Measurements from ENCODE around the gene MRM3. TPM values are rescaled to one million over a fixed set of nuclear protein-coding genes. Genes with fewer than 3 reads are reported as not detected.
"Not testable (repeated sequence)": the region's sequence is repeated elsewhere in the genome, so short reads cannot be mapped to it uniquely, and the experiment has no call there.

Gene MRM3
- total RNA-seq, 2 experiments from 2014 or later: 29.5 to 47.1 TPM

DNA sequence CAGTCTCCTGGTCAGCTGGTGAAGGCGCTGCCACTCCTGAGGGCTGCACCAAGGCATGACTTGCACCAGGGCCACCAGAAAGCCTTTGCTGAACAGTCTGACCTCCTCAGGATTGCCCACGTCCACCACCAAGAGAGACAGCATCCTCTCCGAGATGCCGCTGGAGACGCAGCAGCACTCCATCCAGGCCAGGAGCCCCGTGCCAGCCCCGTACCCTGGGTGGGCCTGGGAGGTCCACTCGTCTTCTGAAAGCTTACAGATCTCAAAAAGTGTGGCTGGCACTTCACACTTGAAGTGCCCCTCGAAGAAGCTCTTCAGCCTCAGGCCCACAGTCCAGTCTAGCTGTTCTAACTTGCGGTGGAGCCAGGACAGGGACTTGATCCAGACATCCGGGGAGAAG, 36.7 kb upstream of the MRM3 start:
- H3K36me3 ChIP-seq (ENCODE audit: insufficient read depth, low read length): peaks cover 95% of the 10 kb centered on the region
- H3K79me2 ChIP-seq (ENCODE audit: insufficient read depth, low read depth, low read length): peaks cover 45% of the 10 kb centered on the region
- no peak overlapping the region for H3K4me3 ChIP-seq (ENCODE audit: low read depth, low read length, poor library complexity, severe bottlenecking)
- H2AFZ ChIP-seq (ENCODE audit: low read length): no peak overlapping the region
- no peaks in the 10 kb centered on the region for H3K9me2 ChIP-seq (ENCODE audit: insufficient read depth, low read length)
- no peak for TF ChIP-seq EZH2phosphoT487 (IDR thresholded peaks at IDR 0.05; ENCODE audit: borderline replicate concordance, low read depth, low read length)
- TF ChIP-seq, protein P1, sequence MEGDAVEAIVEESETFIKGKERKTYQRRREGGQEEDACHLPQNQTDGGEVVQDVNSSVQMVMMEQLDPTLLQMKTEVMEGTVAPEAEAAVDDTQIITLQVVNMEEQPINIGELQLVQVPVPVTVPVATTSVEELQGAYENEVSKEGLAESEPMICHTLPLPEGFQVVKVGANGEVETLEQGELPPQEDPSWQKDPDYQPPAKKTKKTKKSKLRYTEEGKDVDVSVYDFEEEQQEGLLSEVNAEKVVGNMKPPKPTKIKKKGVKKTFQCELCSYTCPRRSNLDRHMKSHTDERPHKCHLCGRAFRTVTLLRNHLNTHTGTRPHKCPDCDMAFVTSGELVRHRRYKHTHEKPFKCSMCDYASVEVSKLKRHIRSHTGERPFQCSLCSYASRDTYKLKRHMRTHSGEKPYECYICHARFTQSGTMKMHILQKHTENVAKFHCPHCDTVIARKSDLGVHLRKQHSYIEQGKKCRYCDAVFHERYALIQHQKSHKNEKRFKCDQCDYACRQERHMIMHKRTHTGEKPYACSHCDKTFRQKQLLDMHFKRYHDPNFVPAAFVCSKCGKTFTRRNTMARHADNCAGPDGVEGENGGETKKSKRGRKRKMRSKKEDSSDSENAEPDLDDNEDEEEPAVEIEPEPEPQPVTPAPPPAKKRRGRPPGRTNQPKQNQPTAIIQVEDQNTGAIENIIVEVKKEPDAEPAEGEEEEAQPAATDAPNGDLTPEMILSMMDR (conservative IDR thresholded peaks at IDR 0.05; ENCODE audit: low read length): no peak
- peaks cover 10% of the 10 kb centered on the region for H3K4me1 ChIP-seq (ENCODE audit: insufficient read depth, low read length, poor library complexity, severe bottlenecking)
- H3K4me2 ChIP-seq (ENCODE audit: low read length): no peak overlapping the region
- POLR2A ChIA-PET: no interaction called here
- H3K9me3 ChIP-seq (ENCODE audit: low read length): no peaks in the 10 kb centered on the region
- no peak for DNase-seq (ENCODE audit: low spot score)
- CTCF ChIA-PET (ENCODE audit: unreplicated experiment): no interaction called here
- no TSS peak for BruUV-seq (replicated peaks)
- H4K20me1 ChIP-seq (ENCODE audit: insufficient read depth, low read length): peaks cover 14% of the 10 kb centered on the region; the same call in 1 of the 2 replicates
- H3K27ac ChIP-seq (ENCODE audit: low read depth, low read length, poor library complexity, severe bottlenecking): no peak overlapping the region
- intact Hi-C loops (cut with micrococcal nuclease; ENCODE audit: unreplicated experiment): no loop called here

- H3K4me1 ChIP-seq (ENCODE audit: insufficient read depth, low read length, poor library complexity, severe bottlenecking): peaks cover 13% of the 10 kb centered on the region
- peaks cover 53% of the 10 kb centered on the region for H3K79me2 ChIP-seq (ENCODE audit: insufficient read depth, low read depth, low read length)
- ChIA-PET CTCF (ENCODE audit: unreplicated experiment) (no interaction called here), POLR2A (no interaction called here)
- H3K9me3 ChIP-seq (ENCODE audit: low read length): no peaks in the 10 kb centered on the region
- H3K27ac ChIP-seq (ENCODE audit: low read depth, low read length, poor library complexity, severe bottlenecking): no peak overlapping the region
- intact Hi-C loops (cut with micrococcal nuclease; ENCODE audit: unreplicated experiment): no loop called here
- no TSS peak for BruUV-seq (replicated peaks)
- H4K20me1 ChIP-seq (ENCODE audit: insufficient read depth, low read length): peaks cover 14% of the 10 kb centered on the region; the same call in 1 of the 2 replicates
- H3K9me2 ChIP-seq (ENCODE audit: insufficient read depth, low read length): no peaks in the 10 kb centered on the region
- TF ChIP-seq, protein P1 (conservative IDR thresholded peaks at IDR 0.05; ENCODE audit: low read length): no peak
- H2AFZ ChIP-seq (ENCODE audit: low read length): no peak overlapping the region
- no peak overlapping the region for H3K4me3 ChIP-seq (ENCODE audit: low read depth, low read length, poor library complexity, severe bottlenecking)
- H3K36me3 ChIP-seq (ENCODE audit: insufficient read depth, low read length): peaks cover 91% of the 10 kb centered on the region
- H3K4me2 ChIP-seq (ENCODE audit: low read length): no peak overlapping the region
- DNase-seq (ENCODE audit: low spot score): no peak
These were observed 36.0 kb upstream of the MRM3 start for GRCh38 chr17:746181-746580.

DNA sequence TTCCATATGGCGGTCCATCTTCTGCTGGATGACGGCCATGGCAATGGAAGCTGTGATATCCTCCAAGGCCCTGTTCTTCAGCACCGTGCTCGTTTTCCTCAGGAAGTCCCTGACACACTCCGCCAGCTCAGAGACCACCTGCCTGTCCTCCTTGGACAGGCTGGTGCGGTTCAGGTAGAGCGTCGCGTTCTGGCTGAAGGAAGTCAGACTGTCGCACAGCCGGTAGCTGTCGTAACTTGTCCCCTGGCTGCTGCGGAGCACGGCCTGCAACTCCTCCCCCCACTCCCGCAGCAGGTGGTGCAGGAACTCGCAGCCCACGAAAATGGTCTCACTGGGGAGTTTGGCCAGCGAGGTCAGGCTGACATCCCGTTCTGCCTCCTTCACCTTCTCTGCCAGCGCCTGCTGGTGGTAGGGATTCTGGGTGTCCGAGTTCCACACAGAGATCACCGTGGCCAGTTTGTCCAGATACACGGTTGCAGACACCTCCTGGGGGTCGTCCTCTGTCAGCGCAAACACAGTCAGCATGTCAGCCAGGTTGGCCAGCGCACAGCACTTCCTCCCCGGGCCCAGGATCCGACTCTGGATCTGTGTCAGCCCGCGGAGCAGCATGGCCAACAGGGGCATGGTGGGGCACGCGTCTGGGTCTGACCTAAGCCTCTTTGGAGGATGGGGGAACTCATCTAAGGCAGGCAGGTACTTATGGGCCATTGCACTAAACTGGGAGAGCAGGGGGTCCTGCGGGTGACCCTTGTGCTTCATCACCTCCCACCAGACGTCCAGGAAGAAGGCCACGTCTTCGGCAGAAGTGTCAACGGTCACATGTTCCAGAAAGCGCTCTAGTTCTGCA, 35.1 kb upstream of the MRM3 start:
- Histone ChIP-seq H3K4me1 (ENCODE audit: insufficient read depth, low read length, poor library complexity, severe bottlenecking) (peaks cover 13% of the 10 kb centered on the region), H2AFZ (ENCODE audit: low read length) (no peak overlapping the region), H3K79me2 (ENCODE audit: insufficient read depth, low read depth, low read length) (peaks cover 60% of the 10 kb centered on the region), H3K4me3 (ENCODE audit: low read depth, low read length, poor library complexity, severe bottlenecking) (no peak overlapping the region), H3K9me2 (ENCODE audit: insufficient read depth, low read length) (no peaks in the 10 kb centered on the region), H3K36me3 (ENCODE audit: insufficient read depth, low read length) (peaks cover 83% of the 10 kb centered on the region), H3K27ac (ENCODE audit: low read depth, low read length, poor library complexity, severe bottlenecking) (no peak overlapping the region), H4K20me1 (ENCODE audit: insufficient read depth, low read length) (peaks cover 14% of the 10 kb centered on the region; the same call in 1 of the 2 replicates), H3K9me3 (ENCODE audit: low read length) (no peaks in the 10 kb centered on the region), H3K4me2 (ENCODE audit: low read length) (no peak overlapping the region)
- TF ChIP-seq EZH2phosphoT487 (IDR thresholded peaks at IDR 0.05; ENCODE audit: borderline replicate concordance, low read depth, low read length): no peak
- TF ChIP-seq, protein P1 (conservative IDR thresholded peaks at IDR 0.05; ENCODE audit: low read length): no peak
- ChIA-PET CTCF (ENCODE audit: unreplicated experiment) (no interaction called here), POLR2A (no interaction called here)
- intact Hi-C loops (cut with micrococcal nuclease; ENCODE audit: unreplicated experiment): no loop called here
- no TSS peak for BruUV-seq (replicated peaks)
- DNase-seq (ENCODE audit: low spot score): no peak

- DNase-seq (ENCODE audit: low spot score); intact Hi-C loops (cut with micrococcal nuclease; ENCODE audit: unreplicated experiment); H3K9me3 ChIP-seq (ENCODE audit: low read length); BruUV-seq (replicated peaks); POLR2A ChIA-PET; H2AFZ ChIP-seq (ENCODE audit: low read length); H3K27ac ChIP-seq (ENCODE audit: low read depth, low read length, poor library complexity, severe bottlenecking); H3K4me3 ChIP-seq (ENCODE audit: low read depth, low read length, poor library complexity, severe bottlenecking); H3K9me2 ChIP-seq (ENCODE audit: insufficient read depth, low read length); CTCF ChIA-PET (ENCODE audit: unreplicated experiment); H3K4me2 ChIP-seq (ENCODE audit: low read length): not testable (repeated sequence)
- Histone ChIP-seq H4K20me1 (ENCODE audit: insufficient read depth, low read length) (peaks cover 14% of the 10 kb centered on the region; the same call in 1 of the 2 replicates), H3K79me2 (ENCODE audit: insufficient read depth, low read depth, low read length) (peaks cover 60% of the 10 kb centered on the region), H3K36me3 (ENCODE audit: insufficient read depth, low read length) (peaks cover 67% of the 10 kb centered on the region), H3K4me1 (ENCODE audit: insufficient read depth, low read length, poor library complexity, severe bottlenecking) (peaks cover 18% of the 10 kb centered on the region)
These were observed 33.5 kb upstream of the MRM3 start for GRCh38 chr17:748604-749003.
